Fibroblast of lung (primary cell): ENCODE measurements around the gene COL4A2. TPM values are rescaled to one million over a fixed set of nuclear protein-coding genes. Genes with fewer than 3 reads are reported as not detected.
A peak's percentile ranks its signal among the peaks of the same experiment; 100 is the strongest.

Experiments used
- DNase-seq, 2 donors: peaks; one replicate each; pipeline versions ENCODE4 v3.0.0 to v3.0.0-alpha.2; 2010; ENCODE audit warnings: low read depth in 2 of 2
- H2AFZ ChIP-seq: 2 replicates; pipeline ENCODE4 v1.5.1; 2012; ENCODE audit warnings: low read length, control low read depth, inconsistent platforms
- H3K27ac ChIP-seq: 2 replicates; pipeline ENCODE4 v1.5.1; 2011; ENCODE audit warnings: low read length, control low read depth; ENCODE audit not compliant: insufficient read depth
- H3K27me3 ChIP-seq: 2 replicates; pipeline ENCODE4 v1.5.1; 2011; ENCODE audit warnings: mild to moderate bottlenecking, low read length; ENCODE audit not compliant: control insufficient read depth, insufficient read depth
- H3K36me3 ChIP-seq: 2 replicates; pipeline ENCODE4 v1.5.1; 2011; ENCODE audit warnings: low read length; ENCODE audit not compliant: control insufficient read depth, insufficient read depth
- H3K4me1 ChIP-seq: 2 replicates; pipeline ENCODE4 v1.5.1; 2011; ENCODE audit warnings: low read length; ENCODE audit not compliant: control insufficient read depth, insufficient read depth; ENCODE audit errors: extremely low read depth
- H3K4me2 ChIP-seq: 2 replicates; pipeline ENCODE4 v1.5.1; 2011; ENCODE audit warnings: low read length, control low read depth; ENCODE audit not compliant: insufficient read depth; ENCODE audit errors: extremely low read depth
- H3K4me3 ChIP-seq, 4 experiments: fragments of 200-600 bp in 1 of 4; sonication (generic) in 1 of 4; replicated peaks in 1 of 4; 2 replicates each; pipeline ENCODE4 v1.5.1; 2011 to 2016; ENCODE audit warnings: low read length in 4 of 4, low read depth in 3 of 4, mild to moderate bottlenecking in 3 of 4, control low read depth in 2 of 4, inconsistent platforms in 1 of 4, mixed read lengths in 1 of 4; ENCODE audit not compliant: insufficient read depth in 1 of 4; ENCODE audit errors: control extremely low read depth in 1 of 4
- H3K79me2 ChIP-seq: 2 replicates; pipeline ENCODE4 v1.5.1; 2012; ENCODE audit warnings: mild to moderate bottlenecking, low read length, inconsistent platforms; ENCODE audit not compliant: control insufficient read depth, insufficient read depth
- H3K9ac ChIP-seq: 2 replicates; pipeline ENCODE4 v1.5.1; 2011; ENCODE audit warnings: mild to moderate bottlenecking, low read length, control low read depth; ENCODE audit not compliant: insufficient read depth
- H3K9me3 ChIP-seq: 2 replicates; pipeline ENCODE4 v1.5.1; 2012; ENCODE audit warnings: low read depth, low read length; ENCODE audit not compliant: control insufficient read depth, insufficient read depth
- H4K20me1 ChIP-seq: 2 replicates; pipeline ENCODE4 v1.5.1; 2011; ENCODE audit warnings: low read length; ENCODE audit not compliant: control insufficient read depth, insufficient read depth; ENCODE audit errors: extremely low read depth
- CTCF ChIP-seq, 2 donors: IDR thresholded peaks in 1 of 2; conservative IDR thresholded peaks in 1 of 2; 1 replicate in 1 of 2; 2 replicates in 1 of 2; pipeline ENCODE4 v1.5.1; 2011 to 2012; ENCODE audit warnings: low read length in 2 of 2, control low read depth in 1 of 2, inconsistent platforms in 1 of 2, low read depth in 1 of 2, mild to moderate bottlenecking in 1 of 2
- EZH2 ChIP-seq: IDR thresholded peaks from 2 replicates; pipeline ENCODE4 v1.5.1; 2012; ENCODE audit warnings: low read length, control low read depth, mild to moderate bottlenecking; ENCODE audit errors: missing control alignments
- polyA plus RNA-seq, 2 donors: library from polyadenylated mRNA; depleted of rRNA in 1 of 2; stranded (reverse) in 1 of 2; unstranded in 1 of 2; fragments of >200 nt; gene quantifications; 2 replicates each; pipeline ENCODE4 v1.2.1, GENCODE V29; 2011 to 2012; ENCODE audit warnings: missing spikeins in 1 of 2
- total RNA-seq: library from RNA; depleted of rRNA; stranded (reverse); fragments of >200 nt; gene quantifications from 2 replicates; pipeline ENCODE4 v1.2.1, GENCODE V29; 2014

The COL4A2 gene
- total and polyA plus RNA-seq, 2 donors (not counting 1 experiment from before 2014, with no cell fraction given): 93.1 to 463 TPM

- no peak overlapping the region for H3K4me2 ChIP-seq
- peak; percentile 89 to 97 for DNase-seq
- no peaks in the 10 kb centered on the region for H3K4me1 ChIP-seq
- H3K27me3 ChIP-seq: no peaks in the 10 kb centered on the region
- H4K20me1 ChIP-seq: no peaks in the 10 kb centered on the region
- no peaks in the 10 kb centered on the region for H3K36me3 ChIP-seq
- H3K9me3 ChIP-seq: no peaks in the 10 kb centered on the region
- no peak overlapping the region for H2AFZ ChIP-seq
- no peak overlapping the region for H3K4me3 ChIP-seq
- no peaks in the 10 kb centered on the region for H3K79me2 ChIP-seq
- no peak overlapping the region for H3K9ac ChIP-seq
- no peak overlapping the region for H3K27ac ChIP-seq
- TF ChIP-seq CTCF (conservative IDR thresholded peaks at IDR 0.05 in 1 of 2, IDR thresholded peaks at IDR 0.05 in 1 of 2; ENCODE audit: low read depth in 1 of 2, low read length in 2 of 2) (no peak), EZH2 (no peak)
Measured at GRCh38 chr13:110546926-110547325, 239.8 kb downstream of the COL4A2 start.

GRCh38 chr13:110548891-110549794 lies 242.1 kb downstream of the COL4A2 start:
- no peaks in the 10 kb centered on the region for H3K4me1 ChIP-seq
- TF ChIP-seq EZH2: no peak
- TF ChIP-seq CTCF (conservative IDR thresholded peaks at IDR 0.05 in 1 of 2, IDR thresholded peaks at IDR 0.05 in 1 of 2; ENCODE audit: low read depth in 1 of 2, low read length in 2 of 2): no peak
- H3K9me3 ChIP-seq: no peaks in the 10 kb centered on the region
- H3K36me3 ChIP-seq: no peaks in the 10 kb centered on the region
- no peaks in the 10 kb centered on the region for H4K20me1 ChIP-seq
- no peak overlapping the region for H2AFZ ChIP-seq
- DNase-seq: no peak
- H3K4me3 ChIP-seq: no peak overlapping the region
- no peaks in the 10 kb centered on the region for H3K27me3 ChIP-seq
- H3K27ac ChIP-seq: no peak overlapping the region
- no peak overlapping the region for H3K9ac ChIP-seq
- no peaks in the 10 kb centered on the region for H3K79me2 ChIP-seq
- H3K4me2 ChIP-seq: no peak overlapping the region

DNA sequence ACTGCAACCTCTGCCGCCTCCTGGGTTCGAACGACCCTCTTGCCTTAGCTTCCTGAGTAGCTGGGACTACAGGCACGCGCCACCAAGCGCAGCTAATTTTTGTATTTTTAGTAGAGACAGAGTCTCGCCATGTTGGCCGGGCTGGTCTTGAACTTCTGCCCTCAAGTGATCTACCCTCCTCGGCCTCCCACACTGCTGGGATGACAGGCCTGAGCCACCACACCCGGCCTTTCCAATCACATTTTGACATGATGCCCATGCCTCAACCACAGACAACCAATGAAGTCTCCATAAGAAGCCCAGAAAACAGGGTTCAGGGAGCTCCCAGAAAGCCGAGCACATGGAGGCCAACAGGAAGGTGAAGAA lies 242.7 kb downstream of the COL4A2 start:
- Histone ChIP-seq H4K20me1 (no peaks in the 10 kb centered on the region), H3K9me3 (no peaks in the 10 kb centered on the region), H3K4me2 (no peak overlapping the region), H2AFZ (no peak overlapping the region), H3K4me3 (no peak overlapping the region), H3K9ac (no peak overlapping the region), H3K4me1 (no peaks in the 10 kb centered on the region), H3K36me3 (no peaks in the 10 kb centered on the region), H3K27me3 (no peaks in the 10 kb centered on the region), H3K27ac (no peak overlapping the region), H3K79me2 (no peaks in the 10 kb centered on the region)
- DNase-seq: no peak
- no peak for TF ChIP-seq CTCF (conservative IDR thresholded peaks at IDR 0.05 in 1 of 2, IDR thresholded peaks at IDR 0.05 in 1 of 2; ENCODE audit: low read depth in 1 of 2, low read length in 2 of 2)
- no peak for TF ChIP-seq EZH2
